ENCODE data around the gene PTPRD. TPM values are rescaled to one million over a fixed set of nuclear protein-coding genes. Genes with fewer than 3 reads are reported as not detected.

Gene PTPRD
- total and polyA plus RNA-seq, 2 of the 4 experiments (the other 2 are of a cell fraction) = 0.07 to 0.18 TPM

GRCh38 chr9:10007356-10007755 lies 605.4 kb downstream of the PTPRD start:
- DNase-seq = no peak
- TF ChIP-seq, protein P1, sequence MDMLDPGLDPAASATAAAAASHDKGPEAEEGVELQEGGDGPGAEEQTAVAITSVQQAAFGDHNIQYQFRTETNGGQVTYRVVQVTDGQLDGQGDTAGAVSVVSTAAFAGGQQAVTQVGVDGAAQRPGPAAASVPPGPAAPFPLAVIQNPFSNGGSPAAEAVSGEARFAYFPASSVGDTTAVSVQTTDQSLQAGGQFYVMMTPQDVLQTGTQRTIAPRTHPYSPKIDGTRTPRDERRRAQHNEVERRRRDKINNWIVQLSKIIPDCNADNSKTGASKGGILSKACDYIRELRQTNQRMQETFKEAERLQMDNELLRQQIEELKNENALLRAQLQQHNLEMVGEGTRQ (IDR thresholded peaks at IDR 0.05; ENCODE audit: low read depth, low read length) = no peak
- TF ChIP-seq MAFK (IDR thresholded peaks at IDR 0.05; ENCODE audit: low read depth, low read length) (no peak), RCOR1 (IDR thresholded peaks at IDR 0.05; ENCODE audit: insufficient replicate concordance, low read length) (no peak), MXI1 (IDR thresholded peaks at IDR 0.05; ENCODE audit: borderline replicate concordance, low read depth, low read length) (no peak), NFE2L2 (IDR thresholded peaks at IDR 0.05; ENCODE audit: low read depth, low read length) (no peak), CEBPB (IDR thresholded peaks at IDR 0.05; ENCODE audit: low read depth, low read length) (no peak), SMC3 (IDR thresholded peaks at IDR 0.05; ENCODE audit: low read depth, low read length) (no peak), CHD1 (IDR thresholded peaks at IDR 0.05; ENCODE audit: low read depth, low read length) (no peak), RFX5 (IDR thresholded peaks at IDR 0.05; ENCODE audit: low read depth, low read length) (no peak)
- H4K20me1 ChIP-seq (ENCODE audit: insufficient read depth, low read length) = no peaks in the 10 kb centered on the region
- no peak overlapping the region for H4K8ac ChIP-seq (ENCODE audit: low read depth in 2 of 2, low read length in 2 of 2)
- no peak overlapping the region for H3K27ac ChIP-seq (ENCODE audit: insufficient read depth, low read length)
- no peak overlapping the region for H2AFZ ChIP-seq (replicated peaks; ENCODE audit: low read length, poor library complexity)
- no peak overlapping the region for H3K14ac ChIP-seq (replicated peaks; ENCODE audit: low read depth, low read length)
- no peaks in the 10 kb centered on the region for H3K9me1 ChIP-seq (ENCODE audit: insufficient read depth, low read length)
- no peak overlapping the region for H3K18ac ChIP-seq (ENCODE audit: low read depth, low read length)
- in situ Hi-C loops (cut with MboI; ENCODE audit: low sequenced_read_pairs) (no loop called here), intact Hi-C loops (cut with micrococcal nuclease) (no loop called here), dilution Hi-C loops (cut with HindIII; ENCODE audit: low sequenced_read_pairs, unreplicated experiment) (no loop called here)
- no peak overlapping the region for H4K91ac ChIP-seq (ENCODE audit: insufficient read depth, low read depth, low read length)
- no peak overlapping the region for H3K4ac ChIP-seq (ENCODE audit: low read depth, low read length)
- ATAC-seq (ENCODE audit: low read depth) = no peak
- H3K23ac ChIP-seq (ENCODE audit: low read depth, low read length) = no peak overlapping the region
- H3K9me3 ChIP-seq (ENCODE audit: control insufficient read depth, insufficient read depth, low read length) = no peaks in the 10 kb centered on the region
- no peak overlapping the region for H3K9ac ChIP-seq (ENCODE audit: low read depth, low read length)
- no peaks in the 10 kb centered on the region for H3K36me3 ChIP-seq (ENCODE audit: control insufficient read depth, insufficient read depth, low read length)
- no peak overlapping the region for H4K5ac ChIP-seq (ENCODE audit: low read depth, low read length)
- H3K4me1 ChIP-seq (ENCODE audit: control insufficient read depth, insufficient read depth, low read length) = no peaks in the 10 kb centered on the region
- H3K56ac ChIP-seq (ENCODE audit: extremely low read depth, insufficient read depth, low read length) = no peak overlapping the region
- no peak overlapping the region for H2BK15ac ChIP-seq (ENCODE audit: low read depth, low read length)
- H2BK5ac ChIP-seq (ENCODE audit: low read depth, low read length, poor library complexity, severe bottlenecking) = no peak overlapping the region
- no CpG with 5 or more reads among the region's 5 CpGs for WGBS, 2 experiments (ENCODE audit: extremely low coverage in 2 of 2, insufficient read length in 1 of 2)
- no TSS peak for BruUV-seq (replicated peaks)
- ChIA-PET CTCF (no interaction called here), POLR2A (ENCODE audit: unreplicated experiment) (no interaction called here)
- no peak overlapping the region for H2BK20ac ChIP-seq (ENCODE audit: low read depth, low read length)
- no peaks in the 10 kb centered on the region for H3K79me1 ChIP-seq (ENCODE audit: low read depth in 1 of 2, low read length in 2 of 2)
- no peak overlapping the region for H2AK9ac ChIP-seq (replicated peaks; ENCODE audit: low read depth, low read length, poor library complexity)
- no peak overlapping the region for H2BK120ac ChIP-seq (ENCODE audit: low read depth, low read length)
- no peak overlapping the region for H2AK5ac ChIP-seq (ENCODE audit: low read depth, low read length)
- no peak overlapping the region for H3K4me2 ChIP-seq (ENCODE audit: low read depth, low read length)
- H3K27me3 ChIP-seq (ENCODE audit: control insufficient read depth, insufficient read depth, low read length) = no peaks in the 10 kb centered on the region
- no peak overlapping the region for H3K4me3 ChIP-seq (ENCODE audit: insufficient read depth, low read depth, low read length)
